Measurements from ENCODE around the gene CDK5RAP2.

CDK5RAP2 gene

DNA sequence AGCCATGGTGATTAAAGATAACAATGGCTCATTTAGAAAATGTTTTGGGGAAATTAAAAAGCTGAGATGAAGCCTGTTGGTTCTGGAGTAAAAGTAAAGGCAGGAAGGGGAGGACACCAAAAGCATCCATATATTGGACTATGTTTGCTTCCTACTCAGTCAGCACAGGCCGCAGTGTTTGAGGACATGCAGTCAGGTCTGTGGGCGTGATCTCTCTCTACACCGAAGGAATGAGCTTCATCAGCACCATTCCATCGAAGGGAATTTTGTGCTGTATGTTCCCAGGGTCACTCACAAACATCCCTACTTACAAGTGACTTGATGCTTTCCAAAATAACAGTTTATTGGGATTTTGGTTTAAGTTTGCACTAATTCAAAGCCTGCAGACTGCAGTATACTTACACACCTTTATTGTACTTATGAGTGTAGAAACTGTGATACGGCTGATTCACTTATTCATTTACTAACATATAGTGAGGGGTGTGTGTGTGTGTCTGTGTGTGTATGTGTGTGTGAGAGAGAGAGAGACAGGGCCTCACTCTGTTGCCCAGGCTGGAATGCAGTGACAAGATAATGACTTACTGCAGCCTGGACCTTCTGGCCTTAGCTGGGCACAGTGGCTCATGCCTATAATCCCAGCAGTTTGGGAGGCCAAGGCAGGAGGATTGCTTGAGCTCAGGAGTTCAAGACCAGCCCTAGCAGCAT lies 13.4 kb upstream of the CDK5RAP2 start (continued):
- TF ChIP-seq, protein P1, sequence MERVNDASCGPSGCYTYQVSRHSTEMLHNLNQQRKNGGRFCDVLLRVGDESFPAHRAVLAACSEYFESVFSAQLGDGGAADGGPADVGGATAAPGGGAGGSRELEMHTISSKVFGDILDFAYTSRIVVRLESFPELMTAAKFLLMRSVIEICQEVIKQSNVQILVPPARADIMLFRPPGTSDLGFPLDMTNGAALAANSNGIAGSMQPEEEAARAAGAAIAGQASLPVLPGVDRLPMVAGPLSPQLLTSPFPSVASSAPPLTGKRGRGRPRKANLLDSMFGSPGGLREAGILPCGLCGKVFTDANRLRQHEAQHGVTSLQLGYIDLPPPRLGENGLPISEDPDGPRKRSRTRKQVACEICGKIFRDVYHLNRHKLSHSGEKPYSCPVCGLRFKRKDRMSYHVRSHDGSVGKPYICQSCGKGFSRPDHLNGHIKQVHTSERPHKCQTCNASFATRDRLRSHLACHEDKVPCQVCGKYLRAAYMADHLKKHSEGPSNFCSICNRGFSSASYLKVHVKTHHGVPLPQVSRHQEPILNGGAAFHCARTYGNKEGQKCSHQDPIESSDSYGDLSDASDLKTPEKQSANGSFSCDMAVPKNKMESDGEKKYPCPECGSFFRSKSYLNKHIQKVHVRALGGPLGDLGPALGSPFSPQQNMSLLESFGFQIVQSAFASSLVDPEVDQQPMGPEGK (tag by site-specific recombination; IDR thresholded peaks at IDR 0.05) = no peak

DNA sequence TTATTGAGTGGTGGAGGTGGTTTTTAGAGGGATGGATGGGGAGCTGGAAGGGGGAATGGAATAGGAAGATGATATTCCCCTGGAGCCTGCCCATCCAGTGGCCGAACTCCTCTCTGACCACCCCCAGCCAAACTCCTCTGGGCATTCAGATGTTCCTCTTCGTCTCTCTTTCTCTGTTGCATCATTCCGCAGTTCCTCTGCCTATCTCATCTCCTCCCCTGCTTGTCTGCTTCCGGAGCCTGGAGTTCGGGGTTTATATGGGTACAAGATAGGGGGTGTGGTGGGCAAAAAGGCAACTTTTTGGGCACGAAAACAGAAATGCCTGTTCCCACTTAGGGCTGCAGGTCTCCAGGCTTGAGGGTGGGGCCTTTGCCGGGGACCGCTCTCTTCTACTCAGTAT lies 12.2 kb upstream of the CDK5RAP2 start:
- no peak overlapping the region for H3K4me3 ChIP-seq (ENCODE audit: low read depth, low read length)
- H3K36me3 ChIP-seq (ENCODE audit: control insufficient read depth in 2 of 2, insufficient read depth in 1 of 2, low read length in 2 of 2) = no peaks in the 10 kb centered on the region
- ChIA-PET CTCF (interaction anchor here (0.8 kb wide), 1 partner anchor 21 kb away, joined by 4 read pairs; no protein-coding TSS in a partner anchor), POLR2A (no interaction called here)
- no peak overlapping the region for H3K27ac ChIP-seq (ENCODE audit: extremely low read depth, low read depth, low read length)
- no peaks in the 10 kb centered on the region for H3K4me1 ChIP-seq (ENCODE audit: control insufficient read depth, insufficient read depth, low read length)
- TF ChIP-seq ZNF704 (tag by site-specific recombination; IDR thresholded peaks at IDR 0.05) = no peak
- TF ChIP-seq CTCF (tag by site-specific recombination; IDR thresholded peaks at IDR 0.05) = no peak
- no peak for TF ChIP-seq ATF2 (tag by site-specific recombination; IDR thresholded peaks at IDR 0.05; ENCODE audit: low read depth)
- no peak for TF ChIP-seq ZNF10 (tag by site-specific recombination; IDR thresholded peaks at IDR 0.05)
- no peak for TF ChIP-seq ZNF311 (tag by site-specific recombination; IDR thresholded peaks at IDR 0.05; ENCODE audit: borderline replicate concordance)
- TF ChIP-seq ZNF549 (tag by site-specific recombination; IDR thresholded peaks at IDR 0.05) = no peak
- no peak for TF ChIP-seq ZNF660 (tag by site-specific recombination; IDR thresholded peaks at IDR 0.05)
- no peak for TF ChIP-seq ZEB2 (tag by site-specific recombination; IDR thresholded peaks at IDR 0.05)
- no peaks in the 10 kb centered on the region for H3K9me3 ChIP-seq (ENCODE audit: control insufficient read depth, insufficient read depth, low read depth, low read length)

- H3K27ac ChIP-seq (ENCODE audit: extremely low read depth, low read depth, low read length) = no peak overlapping the region
- ChIA-PET POLR2A (no interaction called here), CTCF (no interaction called here)
- H3K4me1 ChIP-seq (ENCODE audit: control insufficient read depth, insufficient read depth, low read length) = no peaks in the 10 kb centered on the region
- no peak for TF ChIP-seq ZNF10 (tag by site-specific recombination; IDR thresholded peaks at IDR 0.05)
- no peak for TF ChIP-seq BCL6B (tag by site-specific recombination; IDR thresholded peaks at IDR 0.05)
- no peak for TF ChIP-seq ZFP41 (tag by site-specific recombination; IDR thresholded peaks at IDR 0.05; ENCODE audit: borderline replicate concordance)
- TF ChIP-seq BCL11A (tag by site-specific recombination; IDR thresholded peaks at IDR 0.05; ENCODE audit: low read depth) = no peak
- H3K4me3 ChIP-seq (ENCODE audit: low read depth, low read length) = no peak overlapping the region
- no peaks in the 10 kb centered on the region for H3K9me3 ChIP-seq (ENCODE audit: control insufficient read depth, insufficient read depth, low read depth, low read length)
- no peaks in the 10 kb centered on the region for H3K36me3 ChIP-seq (ENCODE audit: control insufficient read depth in 2 of 2, insufficient read depth in 1 of 2, low read length in 2 of 2)
These were observed 7.4 kb upstream of the CDK5RAP2 start for GRCh38 chr9:120587328-120587727.
